Activated CD8-positive, alpha-beta T cell treated with anti-CD3 and anti-CD28 coated beads for 36 hours (primary cell): ENCODE data around the gene NPAS2. TPM values are rescaled to one million over a fixed set of nuclear protein-coding genes. Genes with fewer than 3 reads are reported as not detected.

Source experiments
- ATAC-seq: fragments of 200-7000 bp; cut with Tn5 transposase; one replicate; pipeline ENCODE4 v1.10.0; 2021; ENCODE audit warnings: mild to moderate bottlenecking, moderate library complexity
- CTCF ChIA-PET: fragments of 350-600 bp; sonication (Branson Sonifier 250); formaldehyde crosslinking; loops from one replicate; lab custom pipeline; 2021; ENCODE audit warnings: antibody characterized with exemption; lab: Charles Lee
- POLR2A ChIA-PET: fragments of 350-600 bp; sonication (Branson Sonifier 250); formaldehyde crosslinking; loops from one replicate; lab custom pipeline; 2021; ENCODE audit warnings: antibody characterized with exemption; lab: Charles Lee
- DNase-seq: peaks from one replicate; pipeline ENCODE4 v3.0.0-alpha.2; 2020
- H3K27ac Mint-ChIP-seq: one replicate; pipeline ENCODE4 v1.8.0; 2021; ENCODE audit warnings: mild to moderate bottlenecking, mixed read lengths
- H3K27me3 Mint-ChIP-seq: one replicate; pipeline ENCODE4 v1.8.0; 2021; ENCODE audit warnings: mixed read lengths
- H3K36me3 Mint-ChIP-seq: one replicate; pipeline ENCODE4 v1.8.0; 2021; ENCODE audit warnings: low read depth, mixed read lengths
- H3K4me1 Mint-ChIP-seq: one replicate; pipeline ENCODE4 v1.8.0; 2021; ENCODE audit warnings: low read depth, mixed read lengths
- H3K4me3 Mint-ChIP-seq: one replicate; pipeline ENCODE4 v1.8.0; 2021; ENCODE audit warnings: mild to moderate bottlenecking, moderate library complexity, mixed read lengths
- H3K9me3 Mint-ChIP-seq: one replicate; pipeline ENCODE4 v1.8.0; 2021; ENCODE audit warnings: mixed read lengths
- CTCF ChIP-seq: fragments of 200-600 bp; IDR thresholded peaks from one replicate; pipeline ENCODE4 v1.8.0; 2022; ENCODE audit warnings: antibody characterized with exemption, mild to moderate bottlenecking
- intact Hi-C: fragments of 100-400 bp; cut with micrococcal nuclease; formaldehyde crosslinking; loops from one replicate; pipeline ENCODE4 v1.10.0; 2022
- total RNA-seq, 2 experiments: library from RNA; stranded (reverse); gene quantifications; one replicate each; pipeline ENCODE4 v1.2.3, GENCODE V29; 2021

The NPAS2 gene
- total RNA-seq, 2 experiments from 2014 or later, result 14.4 to 15.2 TPM

GRCh38 chr2:100852999-100853908 is 33.3 kb downstream of the NPAS2 start:
- DNase-seq, result no peak
- Mint-ChIP-seq H3K27me3 (no peaks in the 10 kb centered on the region), H3K9me3 (no peaks in the 10 kb centered on the region), H3K4me3 (no peak overlapping the region), H3K27ac (no peak overlapping the region), H3K4me1 (no peaks in the 10 kb centered on the region), H3K36me3 (no peaks in the 10 kb centered on the region)
- no peak for ATAC-seq
- TF ChIP-seq CTCF, result no peak
- POLR2A ChIA-PET, result no interaction called here
- CTCF ChIA-PET, result no interaction called here
- intact Hi-C loops, result no loop called here

- POLR2A ChIA-PET, result no interaction called here
- TF ChIP-seq CTCF, result no peak
- no peaks in the 10 kb centered on the region for H3K36me3 Mint-ChIP-seq
- no peaks in the 10 kb centered on the region for H3K4me1 Mint-ChIP-seq
- CTCF ChIA-PET, result no interaction called here
- H3K4me3 Mint-ChIP-seq, result no peak overlapping the region
- H3K9me3 Mint-ChIP-seq, result no peaks in the 10 kb centered on the region
- no peak overlapping the region for H3K27ac Mint-ChIP-seq
- DNase-seq, result no peak
- intact Hi-C loops, result no loop called here
- ATAC-seq, result no peak
- no peaks in the 10 kb centered on the region for H3K27me3 Mint-ChIP-seq
Observed at GRCh38 chr2:100853909-100854810, 34.2 kb downstream of the NPAS2 start.

- CTCF ChIA-PET, result interaction anchor here (0.6 kb wide), 1 partner anchor 157 kb away, joined by 3 read pairs; no protein-coding TSS in a partner anchor
- no peak overlapping the region for H3K4me3 Mint-ChIP-seq
- H3K9me3 Mint-ChIP-seq, result no peaks in the 10 kb centered on the region
- no peak for DNase-seq
- POLR2A ChIA-PET, result interaction anchor here (1.0 kb wide), 1 partner anchor 43 kb away, joined by 3 read pairs; no protein-coding TSS in a partner anchor
- no peak overlapping the region for H3K27ac Mint-ChIP-seq
- no peaks in the 10 kb centered on the region for H3K36me3 Mint-ChIP-seq
- H3K4me1 Mint-ChIP-seq, result no peaks in the 10 kb centered on the region
- no peaks in the 10 kb centered on the region for H3K27me3 Mint-ChIP-seq
- intact Hi-C loops, result no loop called here
- no peak for TF ChIP-seq CTCF
- no peak for ATAC-seq
Observed at GRCh38 chr2:100855084-100855483, 35.1 kb downstream of the NPAS2 start.

GRCh38 chr2:100855606-100856005 is 35.7 kb downstream of the NPAS2 start:
- intact Hi-C loops, result no loop called here
- ATAC-seq (no peak), DNase-seq (no peak)
- no peak for TF ChIP-seq CTCF
- POLR2A ChIA-PET, result interaction anchor here (1.0 kb wide), 1 partner anchor 43 kb away, joined by 3 read pairs; no protein-coding TSS in a partner anchor
- Mint-ChIP-seq H3K4me1 (no peaks in the 10 kb centered on the region), H3K4me3 (no peak overlapping the region), H3K27ac (no peak overlapping the region), H3K9me3 (no peaks in the 10 kb centered on the region), H3K27me3 (no peaks in the 10 kb centered on the region), H3K36me3 (no peaks in the 10 kb centered on the region)
- CTCF ChIA-PET, result interaction anchor here (1.2 kb wide), 1 partner anchor 11 kb away, joined by 3 read pairs; no protein-coding TSS in a partner anchor
